Keratinocyte (primary cell): ENCODE measurements around the gene LHX3. TPM values are rescaled to one million over a fixed set of nuclear protein-coding genes. Genes with fewer than 3 reads are reported as not detected.

Source experiments
- DNase-seq: peaks from one replicate; pipeline ENCODE4 v3.0.0-alpha.2; 2011; ENCODE audit warnings: low read depth, missing footprints, low spot score
- FAIRE-seq: peaks from 2 replicates; lab custom pipeline; 2011; peaks lifted over from hg19 to GRCh38; lab: Jason Lieb, UNC
- H2AFZ ChIP-seq: 2 replicates; pipeline ENCODE4 v1.6.0; 2012; ENCODE audit warnings: low read length, control low read depth, inconsistent platforms; ENCODE audit not compliant: control insufficient read depth
- H3K27ac ChIP-seq: 2 replicates; pipeline ENCODE4 v1.5.1; 2011; ENCODE audit warnings: low read length; ENCODE audit not compliant: control insufficient read depth, insufficient read depth
- H3K27me3 ChIP-seq: 3 replicates; pipeline ENCODE4 v1.6.0; 2011; ENCODE audit warnings: low read length; ENCODE audit not compliant: control insufficient read depth, insufficient read depth; ENCODE audit errors: extremely low read depth
- H3K36me3 ChIP-seq, 2 experiments: 2 replicates in 1 of 2; 3 replicates in 1 of 2; pipeline ENCODE4 v1.5.1; 2011; ENCODE audit warnings: low read length in 2 of 2, mild to moderate bottlenecking in 1 of 2; ENCODE audit not compliant: control insufficient read depth in 2 of 2, insufficient read depth in 2 of 2; ENCODE audit errors: extremely low read depth in 1 of 2
- H3K4me1 ChIP-seq: 3 replicates; pipeline ENCODE4 v1.5.1; 2011; ENCODE audit warnings: low read length; ENCODE audit not compliant: control insufficient read depth, insufficient read depth; ENCODE audit errors: extremely low read depth
- H3K4me2 ChIP-seq: 3 replicates; pipeline ENCODE4 v1.6.0; 2011; ENCODE audit warnings: low read depth, low read length; ENCODE audit not compliant: control insufficient read depth, insufficient read depth; ENCODE audit errors: extremely low read depth
- H3K4me3 ChIP-seq, 3 experiments: fragments of 200-600 bp in 1 of 3; sonication (generic) in 1 of 3; 2 replicates in 2 of 3; 3 replicates in 1 of 3; pipeline ENCODE4 v1.5.1; 2011 to 2016; ENCODE audit warnings: low read length in 3 of 3, mild to moderate bottlenecking in 3 of 3, control low read depth in 2 of 3, inconsistent platforms in 1 of 3, low read depth in 1 of 3, mixed read lengths in 1 of 3, mixed run types in 1 of 3, moderate library complexity in 1 of 3; ENCODE audit not compliant: control insufficient read depth in 2 of 3, insufficient read depth in 2 of 3; ENCODE audit errors: extremely low read depth in 1 of 3
- H3K79me2 ChIP-seq: 2 replicates; pipeline ENCODE4 v1.6.0; 2012; ENCODE audit warnings: low read length; ENCODE audit not compliant: control insufficient read depth, insufficient read depth
- H3K9ac ChIP-seq: 3 replicates; pipeline ENCODE4 v1.6.0; 2011; ENCODE audit warnings: low read length; ENCODE audit not compliant: control insufficient read depth, insufficient read depth; ENCODE audit errors: extremely low read depth
- H3K9me1 ChIP-seq: 3 replicates; pipeline ENCODE4 v1.6.0; 2011; ENCODE audit warnings: low read length; ENCODE audit not compliant: control insufficient read depth, insufficient read depth; ENCODE audit errors: extremely low read depth
- H3K9me3 ChIP-seq: 2 replicates; pipeline ENCODE4 v1.5.1; 2012; ENCODE audit warnings: low read depth, low read length; ENCODE audit not compliant: control insufficient read depth
- H4K20me1 ChIP-seq: 3 replicates; pipeline ENCODE4 v1.6.0; 2011; ENCODE audit warnings: low read length; ENCODE audit not compliant: control insufficient read depth, insufficient read depth; ENCODE audit errors: extremely low read depth
- EZH2 ChIP-seq: IDR thresholded peaks from one replicate; pipeline ENCODE4 v1.6.1; 2012; ENCODE audit warnings: inconsistent platforms, mild to moderate bottlenecking, low read length, moderate library complexity
- dilution Hi-C: fragments of 300-500 bp; cut with MboI; formaldehyde crosslinking; loops from one replicate; pipeline ENCODE4 v1.7.0; 2020; ENCODE audit warnings: low sequenced_read_pairs; ENCODE audit not compliant: extremely low pct_ligation_motif_present
- polyA plus RNA-seq, 5 experiments: library from polyadenylated mRNA; depleted of rRNA in 3 of 5; stranded (reverse) in 3 of 5; stranded (forward) in 1 of 5; unstranded in 1 of 5; fragments of >200 nt; gene quantifications; 1 replicate in 1 of 5; 2 replicates in 3 of 5; 3 replicates in 1 of 5; pipeline versions ENCODE4 v1.2.1 to v1.2.3, GENCODE V29; 2011 to 2012; ENCODE audit warnings: missing spikeins in 2 of 5, low read depth in 1 of 5, low replicate concordance in 1 of 5
- TF ChIP-seq, protein P1 (sequence below), 3 experiments: IDR thresholded peaks in 1 of 3; conservative IDR thresholded peaks in 1 of 3; optimal IDR thresholded peaks in 1 of 3; 2 replicates in 2 of 3; 3 replicates in 1 of 3; pipeline versions ENCODE3 to v1.5.1; 2011; ENCODE audit warnings: low read length in 3 of 3, mild to moderate bottlenecking in 3 of 3, moderate library complexity in 2 of 3, control low read depth in 1 of 3, inconsistent platforms in 1 of 3; ENCODE audit not compliant: insufficient read depth in 2 of 3; ENCODE audit errors: extremely low read depth in 1 of 3

The LHX3 gene
- polyA plus RNA-seq, 1 donor (not counting 4 experiments of a cell fraction or from before 2014, with no cell fraction given) = not detected

DNA sequence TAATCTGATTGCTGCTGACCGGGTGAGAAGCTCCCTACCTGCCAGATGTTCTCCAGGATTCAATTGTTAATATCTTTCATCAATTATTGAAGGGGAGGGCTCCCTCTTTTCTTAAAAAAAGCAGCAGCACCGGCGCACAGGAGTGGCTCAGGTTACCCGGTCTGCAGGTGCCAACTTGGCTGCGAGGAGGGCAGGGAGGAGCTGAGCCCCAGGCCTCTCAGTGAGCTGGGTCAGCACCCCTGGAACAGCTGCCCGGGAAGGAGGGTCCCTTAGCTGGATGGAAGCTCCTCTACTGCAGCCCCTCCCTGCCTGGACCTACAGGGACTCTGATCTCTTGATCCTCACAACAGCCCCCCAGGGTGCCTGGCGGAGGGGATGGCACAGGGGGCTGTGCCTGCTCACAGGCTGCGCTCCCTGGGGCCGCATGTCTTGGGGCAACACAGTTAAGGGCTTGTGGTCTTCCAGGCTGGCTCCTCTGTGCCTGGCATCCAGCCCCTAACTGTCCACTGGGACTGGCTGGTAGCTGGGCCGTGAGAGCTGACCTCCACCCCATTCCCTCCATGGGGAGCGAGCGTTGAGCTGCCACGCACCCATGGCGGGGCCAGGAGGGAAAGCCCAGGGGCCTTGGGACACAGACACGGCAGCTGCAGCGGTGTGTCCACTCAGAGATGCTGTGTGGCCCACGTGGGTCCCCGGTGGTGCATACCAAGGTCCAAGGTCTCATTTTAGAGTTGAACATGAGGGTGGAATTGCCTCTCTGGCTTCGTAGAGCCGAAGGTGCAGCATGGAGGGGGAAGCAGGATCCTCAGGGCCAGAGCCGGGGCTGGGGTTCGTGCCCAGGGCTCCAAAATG lies 57.7 kb downstream of the LHX3 start:
- H3K9ac ChIP-seq = no peak overlapping the region
- H4K20me1 ChIP-seq = no peaks in the 10 kb centered on the region
- dilution Hi-C loops = no loop called here
- no peak for DNase-seq
- H3K27me3 ChIP-seq = peaks cover 34% of the 10 kb centered on the region
- no peaks in the 10 kb centered on the region for H3K9me1 ChIP-seq
- no peaks in the 10 kb centered on the region for H3K79me2 ChIP-seq
- H3K36me3 ChIP-seq = no peaks in the 10 kb centered on the region
- no peaks in the 10 kb centered on the region for H3K4me1 ChIP-seq
- no peak overlapping the region for H3K4me2 ChIP-seq
- TF ChIP-seq, protein P1, sequence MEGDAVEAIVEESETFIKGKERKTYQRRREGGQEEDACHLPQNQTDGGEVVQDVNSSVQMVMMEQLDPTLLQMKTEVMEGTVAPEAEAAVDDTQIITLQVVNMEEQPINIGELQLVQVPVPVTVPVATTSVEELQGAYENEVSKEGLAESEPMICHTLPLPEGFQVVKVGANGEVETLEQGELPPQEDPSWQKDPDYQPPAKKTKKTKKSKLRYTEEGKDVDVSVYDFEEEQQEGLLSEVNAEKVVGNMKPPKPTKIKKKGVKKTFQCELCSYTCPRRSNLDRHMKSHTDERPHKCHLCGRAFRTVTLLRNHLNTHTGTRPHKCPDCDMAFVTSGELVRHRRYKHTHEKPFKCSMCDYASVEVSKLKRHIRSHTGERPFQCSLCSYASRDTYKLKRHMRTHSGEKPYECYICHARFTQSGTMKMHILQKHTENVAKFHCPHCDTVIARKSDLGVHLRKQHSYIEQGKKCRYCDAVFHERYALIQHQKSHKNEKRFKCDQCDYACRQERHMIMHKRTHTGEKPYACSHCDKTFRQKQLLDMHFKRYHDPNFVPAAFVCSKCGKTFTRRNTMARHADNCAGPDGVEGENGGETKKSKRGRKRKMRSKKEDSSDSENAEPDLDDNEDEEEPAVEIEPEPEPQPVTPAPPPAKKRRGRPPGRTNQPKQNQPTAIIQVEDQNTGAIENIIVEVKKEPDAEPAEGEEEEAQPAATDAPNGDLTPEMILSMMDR (optimal IDR thresholded peaks at IDR 0.05 in 1 of 3, IDR thresholded peaks at IDR 0.05 in 1 of 3, conservative IDR thresholded peaks at IDR 0.05 in 1 of 3; ENCODE audit: extremely low read depth in 1 of 3, insufficient read depth in 2 of 3, low read length in 3 of 3) = no peak
- no peak for TF ChIP-seq EZH2
- no peak overlapping the region for H3K4me3 ChIP-seq
- FAIRE-seq = no peak
- H3K27ac ChIP-seq = no peak overlapping the region
- no peak overlapping the region for H2AFZ ChIP-seq
- no peaks in the 10 kb centered on the region for H3K9me3 ChIP-seq

Other genes starting within 250 kb of the LHX3 start
- gene UBAC1, start 243.8 kb downstream of the LHX3 start, polyA plus RNA-seq = 37.8 to 55.9 TPM (median 50.7 TPM) in 3 replicates
- 4.6 to 7.4 TPM (median 6.6 TPM) in 3 replicates for gene NACC2, start 109.8 kb downstream of the LHX3 start, polyA plus RNA-seq
- 9.9 to 19.2 TPM (median 14.3 TPM) in 3 replicates for gene TMEM250, start 86.3 kb downstream of the LHX3 start, polyA plus RNA-seq
- 6.9 to 11.9 TPM (median 10.9 TPM) in 3 replicates for gene QSOX2, start 40.7 kb upstream of the LHX3 start, polyA plus RNA-seq
- 0.03 to 0.04 TPM in 2 of 3 replicates, not detected in the other for gene CCDC187, start 99.0 kb upstream of the LHX3 start, polyA plus RNA-seq
- 2.5 to 8.1 TPM (median 3.3 TPM) in 3 replicates for gene GPSM1, start 122.4 kb upstream of the LHX3 start, polyA plus RNA-seq
- 6.1 to 7.8 TPM (median 6.7 TPM) in 3 replicates for gene DNLZ, start 158.6 kb upstream of the LHX3 start, polyA plus RNA-seq
- 0.05 to 0.21 TPM (median 0.07 TPM) in 3 replicates for gene CARD9, start 168.5 kb upstream of the LHX3 start, polyA plus RNA-seq
- 3.6 to 4.5 TPM (median 3.6 TPM) in 3 replicates for gene SNAPC4, start 195.0 kb upstream of the LHX3 start, polyA plus RNA-seq
- 36.8 to 50.8 TPM (median 46.5 TPM) in 3 replicates for gene ENTR1, start 205.5 kb upstream of the LHX3 start, polyA plus RNA-seq
- 71.3 to 86.1 TPM (median 85.9 TPM) in 3 replicates for gene PMPCA, start 205.5 kb upstream of the LHX3 start, polyA plus RNA-seq
- 4.4 to 6.5 TPM (median 5.2 TPM) in 3 replicates for gene INPP5E, start 234.7 kb upstream of the LHX3 start, polyA plus RNA-seq